ENCODE data around the gene ADGRF1.

DNA sequence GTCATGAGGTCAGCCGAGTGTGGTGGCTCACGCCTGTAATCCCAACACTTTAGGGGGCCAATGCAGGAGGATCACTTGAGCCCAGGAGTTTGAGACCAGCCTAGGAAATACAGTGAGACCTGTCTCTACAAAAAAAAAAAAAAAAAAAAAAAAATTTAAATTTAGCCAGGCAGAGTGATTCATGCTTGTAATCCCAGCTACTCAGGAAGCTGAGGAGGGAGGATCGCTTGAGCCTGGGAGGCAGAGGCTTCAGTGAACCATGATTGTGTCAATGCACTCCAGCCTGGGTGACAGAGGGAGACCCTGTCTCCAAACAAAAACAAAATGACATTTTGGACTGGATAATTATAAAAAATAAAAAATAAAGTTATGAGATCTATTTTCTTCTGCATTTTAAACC lies 56.2 kb downstream of the ADGRF1 start:
- TF ChIP-seq GABPA (IDR thresholded peaks at IDR 0.05; ENCODE audit: low read depth): no peak
- TF ChIP-seq, protein P1, sequence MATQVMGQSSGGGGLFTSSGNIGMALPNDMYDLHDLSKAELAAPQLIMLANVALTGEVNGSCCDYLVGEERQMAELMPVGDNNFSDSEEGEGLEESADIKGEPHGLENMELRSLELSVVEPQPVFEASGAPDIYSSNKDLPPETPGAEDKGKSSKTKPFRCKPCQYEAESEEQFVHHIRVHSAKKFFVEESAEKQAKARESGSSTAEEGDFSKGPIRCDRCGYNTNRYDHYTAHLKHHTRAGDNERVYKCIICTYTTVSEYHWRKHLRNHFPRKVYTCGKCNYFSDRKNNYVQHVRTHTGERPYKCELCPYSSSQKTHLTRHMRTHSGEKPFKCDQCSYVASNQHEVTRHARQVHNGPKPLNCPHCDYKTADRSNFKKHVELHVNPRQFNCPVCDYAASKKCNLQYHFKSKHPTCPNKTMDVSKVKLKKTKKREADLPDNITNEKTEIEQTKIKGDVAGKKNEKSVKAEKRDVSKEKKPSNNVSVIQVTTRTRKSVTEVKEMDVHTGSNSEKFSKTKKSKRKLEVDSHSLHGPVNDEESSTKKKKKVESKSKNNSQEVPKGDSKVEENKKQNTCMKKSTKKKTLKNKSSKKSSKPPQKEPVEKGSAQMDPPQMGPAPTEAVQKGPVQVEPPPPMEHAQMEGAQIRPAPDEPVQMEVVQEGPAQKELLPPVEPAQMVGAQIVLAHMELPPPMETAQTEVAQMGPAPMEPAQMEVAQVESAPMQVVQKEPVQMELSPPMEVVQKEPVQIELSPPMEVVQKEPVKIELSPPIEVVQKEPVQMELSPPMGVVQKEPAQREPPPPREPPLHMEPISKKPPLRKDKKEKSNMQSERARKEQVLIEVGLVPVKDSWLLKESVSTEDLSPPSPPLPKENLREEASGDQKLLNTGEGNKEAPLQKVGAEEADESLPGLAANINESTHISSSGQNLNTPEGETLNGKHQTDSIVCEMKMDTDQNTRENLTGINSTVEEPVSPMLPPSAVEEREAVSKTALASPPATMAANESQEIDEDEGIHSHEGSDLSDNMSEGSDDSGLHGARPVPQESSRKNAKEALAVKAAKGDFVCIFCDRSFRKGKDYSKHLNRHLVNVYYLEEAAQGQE (IDR thresholded peaks at IDR 0.05; ENCODE audit: low read depth, low read length): no peak
